Measurements from ENCODE around the gene UBE3C.
"Not testable (repeated sequence)": the region's sequence is repeated elsewhere in the genome, so short reads cannot be mapped to it uniquely, and the experiment has no call there.

Gene UBE3C

GRCh38 chr7:157274094-157274634 is 135.4 kb downstream of the UBE3C start:
- FAIRE-seq, result not testable (repeated sequence)

DNA sequence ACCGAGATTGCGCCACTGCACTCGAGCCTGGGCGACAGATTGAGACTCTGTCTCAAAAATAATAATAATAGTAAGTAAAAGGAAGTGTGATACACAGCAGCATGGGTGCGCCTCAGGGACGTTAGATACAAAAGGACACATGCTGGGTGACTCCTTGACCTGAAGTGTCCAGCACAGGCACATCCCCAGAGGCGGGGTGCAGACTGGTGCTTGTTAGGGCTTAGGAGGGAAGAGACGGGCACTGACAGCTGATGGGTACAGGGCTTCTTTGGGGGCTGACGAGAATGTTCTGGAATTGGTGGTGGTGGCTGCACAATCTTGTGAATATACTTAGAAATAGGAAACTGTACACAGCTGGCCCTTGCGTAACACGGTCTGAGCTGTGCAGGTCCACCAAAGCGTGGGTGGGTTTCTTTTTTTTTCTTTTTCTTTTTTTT is 136.3 kb downstream of the UBE3C start:
- no peak for FAIRE-seq

GRCh38 chr7:157276091-157276561 is 137.4 kb downstream of the UBE3C start:
- no peak for FAIRE-seq

GRCh38 chr7:157276731-157277562 is 138.2 kb downstream of the UBE3C start:
- no peak for FAIRE-seq

DNA sequence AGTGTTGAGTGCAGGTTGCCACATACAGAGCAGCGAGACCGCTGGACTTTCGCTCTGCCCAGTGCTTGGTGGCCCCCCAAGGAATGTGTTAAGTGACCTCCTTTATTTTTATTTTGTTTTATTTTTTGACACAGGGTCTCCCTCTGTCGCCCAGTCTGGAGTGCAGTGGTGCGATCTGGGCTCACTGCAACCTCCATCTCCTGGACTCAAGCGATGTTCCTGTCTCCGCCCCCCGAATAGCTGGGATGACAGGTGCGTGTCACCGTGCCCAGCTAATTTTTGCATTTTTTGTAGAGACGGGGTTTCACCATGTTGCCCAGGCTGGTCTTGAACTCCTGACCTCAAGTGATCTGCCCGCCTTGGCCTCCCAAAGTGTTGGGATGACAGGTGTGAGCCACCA is 138.8 kb downstream of the UBE3C start:
- FAIRE-seq, result not testable (repeated sequence)

DNA sequence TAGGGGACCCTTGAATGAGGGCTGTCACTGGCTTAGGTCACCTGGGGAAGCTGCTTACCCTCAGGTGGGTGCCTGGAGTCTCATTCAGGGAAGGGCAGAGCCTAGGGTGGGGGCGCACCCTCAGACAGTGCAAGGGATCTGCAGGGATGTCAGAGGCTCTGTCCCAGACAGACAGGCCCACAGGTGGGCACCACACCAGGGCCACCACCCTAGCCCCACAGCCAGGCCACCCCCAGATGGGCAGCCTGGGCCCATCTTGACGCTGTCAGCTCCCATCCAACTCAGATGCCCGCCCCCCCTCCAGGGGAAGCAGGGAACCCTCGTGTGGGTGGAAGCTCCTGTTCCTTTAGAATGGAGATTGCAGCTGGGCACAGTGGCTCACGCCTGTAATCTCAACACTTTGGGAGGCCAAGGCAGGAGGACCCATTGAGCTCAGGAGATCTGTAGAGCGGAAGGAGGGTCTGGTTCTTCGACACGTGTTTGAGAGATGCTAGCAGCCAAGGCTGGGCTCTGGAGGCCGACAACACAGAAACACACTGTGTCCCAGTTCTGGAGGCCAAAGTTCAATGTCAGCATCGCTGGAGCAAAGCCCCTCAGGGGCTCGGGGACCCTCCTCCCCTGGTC is 139.6 kb downstream of the UBE3C start:
- FAIRE-seq, result no peak

DNA sequence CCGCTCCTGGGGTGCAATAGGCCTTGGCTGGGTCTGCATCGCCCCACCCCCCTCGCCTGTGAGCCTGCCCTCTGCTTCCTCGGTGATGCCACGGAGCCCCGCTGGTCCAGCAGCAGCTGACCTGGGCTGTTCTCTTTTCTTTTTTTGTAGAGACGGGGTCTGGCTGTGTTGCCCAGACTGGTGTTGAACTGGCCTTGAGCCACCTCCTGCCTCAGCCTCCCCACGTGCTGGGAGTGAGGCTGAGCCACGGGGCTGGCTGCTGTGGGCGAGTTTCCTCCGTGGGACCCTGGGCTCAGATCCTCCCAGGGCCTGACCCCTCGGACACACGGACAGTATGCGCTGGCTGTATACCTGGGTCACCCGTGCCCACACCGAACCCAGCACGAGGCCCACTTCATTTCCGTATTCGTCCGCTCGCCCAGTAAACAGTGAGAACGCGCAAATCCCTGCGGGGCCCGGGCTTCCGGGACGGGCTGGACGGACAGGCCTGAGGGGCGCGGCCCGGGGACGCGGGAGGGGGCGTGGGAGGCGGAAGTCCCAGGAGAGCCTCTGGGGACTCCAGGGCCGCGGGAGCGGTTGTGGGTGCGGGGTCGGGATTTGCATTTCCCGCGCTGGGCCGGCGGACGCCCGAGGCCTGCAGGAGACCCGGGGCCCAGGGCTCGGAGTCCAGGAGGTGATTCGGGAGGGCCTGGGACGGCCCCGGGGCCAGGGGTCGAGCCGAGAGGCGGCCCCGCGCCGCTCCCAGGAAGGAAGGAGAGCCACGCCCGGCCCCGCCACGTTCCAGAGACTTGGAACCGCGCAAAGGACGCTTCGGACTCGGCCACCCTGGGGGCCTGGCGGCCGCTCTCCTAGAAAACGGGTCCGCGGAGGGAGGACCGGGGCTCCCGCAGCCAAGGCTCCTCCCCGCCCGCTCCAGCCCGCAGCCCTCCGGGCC is 140.3 kb downstream of the UBE3C start:
- FAIRE-seq, result no peak

DNA sequence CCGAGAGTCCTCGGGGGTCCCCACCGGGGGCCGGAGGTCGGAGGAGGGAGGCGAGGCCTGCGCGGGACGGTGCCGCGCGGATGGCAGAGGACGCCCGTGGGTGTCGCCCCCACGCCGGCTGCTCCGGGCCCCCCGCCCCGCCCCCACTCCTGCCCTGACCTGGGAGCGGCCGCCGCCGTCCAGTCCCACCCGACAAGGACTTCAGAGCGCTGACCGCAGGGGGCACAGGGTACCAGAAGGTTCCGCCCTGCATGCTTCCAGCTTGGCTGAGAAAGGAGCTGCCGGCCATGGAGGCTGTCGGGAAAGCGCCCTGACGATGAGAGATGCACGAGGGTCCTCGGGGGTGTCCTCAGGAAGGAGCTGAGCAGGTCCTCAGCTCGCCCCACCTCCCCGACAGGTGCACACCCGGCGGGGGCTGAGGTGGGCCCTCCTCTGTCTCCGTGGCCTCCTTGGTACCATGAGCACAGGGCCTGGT is 141.1 kb downstream of the UBE3C start:
- FAIRE-seq, result no peak

DNA sequence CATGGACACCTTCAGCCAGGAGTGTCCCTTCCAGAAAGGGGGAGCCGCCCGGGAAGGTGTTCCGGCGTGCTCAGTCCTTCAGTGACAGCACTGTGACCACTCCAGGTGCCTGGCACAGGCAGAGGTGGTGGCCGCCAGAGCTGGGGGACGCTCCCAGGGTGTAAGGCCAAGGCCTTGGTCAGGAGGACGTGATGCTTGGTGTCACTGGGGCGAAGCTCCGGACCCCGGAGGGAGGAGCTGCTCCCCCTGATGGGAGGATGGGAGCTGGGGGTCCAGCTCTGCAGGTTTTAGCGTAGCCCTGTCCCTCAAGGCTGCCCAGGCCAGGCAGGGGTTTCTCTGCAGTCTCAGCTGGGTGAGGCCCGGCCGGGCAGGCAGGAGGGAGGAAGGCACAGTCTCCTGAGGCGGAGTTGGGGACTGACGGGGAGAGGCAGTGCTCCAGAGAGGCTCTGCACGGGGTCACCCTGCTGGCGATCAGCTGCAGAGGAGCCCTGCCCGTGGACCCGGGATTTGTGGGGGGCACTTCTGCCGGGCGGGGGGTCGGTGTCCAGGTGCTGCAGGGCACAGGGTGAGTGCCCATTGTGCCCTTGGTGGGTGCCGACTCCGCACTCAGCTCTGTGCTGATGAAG is 141.6 kb downstream of the UBE3C start:
- FAIRE-seq, result no peak

DNA sequence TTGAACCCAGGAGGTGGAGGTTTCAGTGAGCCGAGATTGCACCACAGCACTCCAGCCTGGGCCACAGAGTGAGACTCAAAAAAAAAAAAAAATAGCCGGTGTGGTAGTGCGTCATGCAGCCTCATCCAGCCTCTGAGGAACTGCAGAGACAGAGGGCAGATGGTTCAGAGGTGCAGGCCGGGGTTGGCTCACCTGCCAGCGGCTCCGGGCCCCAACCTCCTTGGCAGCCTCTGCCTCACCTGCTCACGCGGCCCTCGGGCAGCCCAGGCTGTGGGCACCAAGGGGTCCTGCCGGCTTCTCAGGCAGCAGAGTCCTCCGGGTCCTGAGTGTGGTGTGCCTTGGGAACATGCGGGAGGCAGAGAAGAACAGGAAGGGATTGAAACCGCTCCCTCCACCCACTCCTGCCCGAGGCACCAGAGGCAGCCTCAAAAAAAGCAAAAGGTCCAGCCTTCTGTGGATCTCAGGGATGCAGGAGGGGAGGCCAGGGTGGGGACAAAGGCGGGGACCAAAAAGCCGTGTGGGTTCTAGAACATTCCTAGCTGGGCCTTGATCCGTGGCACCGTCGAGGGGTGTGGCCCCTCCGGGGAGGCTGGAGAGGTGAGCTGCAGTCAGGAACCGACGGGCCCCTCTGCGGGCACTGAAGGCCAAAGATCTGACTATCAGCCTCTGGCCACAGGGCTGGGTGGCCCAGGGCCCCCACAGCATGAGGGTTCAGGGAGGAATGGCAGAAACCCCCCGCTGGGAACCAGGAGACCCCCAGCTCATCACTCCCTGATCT is 142.7 kb downstream of the UBE3C start:
- no peak for FAIRE-seq

GRCh38 chr7:157282141-157282801 is 143.5 kb downstream of the UBE3C start:
- FAIRE-seq, result no peak

GRCh38 chr7:157284229-157285014 is 145.7 kb downstream of the UBE3C start:
- no peak for FAIRE-seq

DNA sequence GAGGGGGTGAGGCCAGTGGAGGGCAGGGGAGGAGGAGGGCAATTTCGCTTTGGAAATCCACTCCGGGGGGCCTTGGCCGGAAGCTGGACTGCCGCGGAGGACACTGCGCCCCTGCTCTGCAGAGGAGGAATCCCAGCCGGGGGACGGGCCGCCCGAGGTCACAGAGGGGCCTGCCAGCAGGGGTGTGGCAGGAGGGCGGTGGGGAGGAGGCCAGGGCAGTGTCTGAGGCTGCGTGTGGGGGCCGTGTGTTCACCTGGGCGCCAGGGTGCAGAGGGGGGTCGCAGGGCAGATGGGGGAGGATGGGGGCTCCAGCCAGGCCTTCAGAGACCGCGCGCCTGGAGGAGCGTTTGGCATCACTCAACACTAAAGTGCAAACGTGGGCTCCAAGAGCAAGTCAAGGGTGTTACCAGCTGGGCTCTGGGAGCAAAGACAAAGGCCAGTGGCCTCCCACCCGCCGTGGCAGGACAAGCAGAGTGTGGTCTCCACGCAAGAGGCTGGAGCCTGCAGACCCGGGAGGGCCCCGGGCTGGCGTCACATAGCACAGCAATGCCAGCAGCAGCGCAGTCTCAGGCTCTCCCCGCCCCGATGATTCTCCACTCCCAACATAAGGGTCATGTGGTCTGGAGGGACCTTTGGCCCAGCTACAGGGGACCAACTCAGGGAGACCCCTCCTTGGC is 152.8 kb downstream of the UBE3C start:
- no peak for FAIRE-seq

DNA sequence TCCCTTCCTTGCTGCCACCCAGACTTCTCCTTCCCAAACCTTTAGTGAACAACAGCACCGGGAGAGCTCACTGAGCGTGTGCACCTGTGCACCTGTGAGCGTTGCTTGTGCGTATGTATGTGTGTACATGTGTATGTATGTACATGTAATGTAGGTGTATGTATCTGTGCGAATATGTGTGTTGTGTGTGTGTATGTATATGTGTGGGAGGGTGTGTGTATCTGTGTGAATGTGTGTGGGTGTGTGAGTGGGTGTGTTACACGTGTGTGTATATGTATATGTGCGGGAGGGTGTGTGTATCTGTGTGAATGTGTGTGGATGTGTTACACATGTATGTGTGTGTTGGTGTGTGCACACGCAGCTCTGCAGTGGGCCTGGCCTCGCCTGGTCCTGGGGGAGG is 153.5 kb downstream of the UBE3C start:
- FAIRE-seq, result no peak

DNA sequence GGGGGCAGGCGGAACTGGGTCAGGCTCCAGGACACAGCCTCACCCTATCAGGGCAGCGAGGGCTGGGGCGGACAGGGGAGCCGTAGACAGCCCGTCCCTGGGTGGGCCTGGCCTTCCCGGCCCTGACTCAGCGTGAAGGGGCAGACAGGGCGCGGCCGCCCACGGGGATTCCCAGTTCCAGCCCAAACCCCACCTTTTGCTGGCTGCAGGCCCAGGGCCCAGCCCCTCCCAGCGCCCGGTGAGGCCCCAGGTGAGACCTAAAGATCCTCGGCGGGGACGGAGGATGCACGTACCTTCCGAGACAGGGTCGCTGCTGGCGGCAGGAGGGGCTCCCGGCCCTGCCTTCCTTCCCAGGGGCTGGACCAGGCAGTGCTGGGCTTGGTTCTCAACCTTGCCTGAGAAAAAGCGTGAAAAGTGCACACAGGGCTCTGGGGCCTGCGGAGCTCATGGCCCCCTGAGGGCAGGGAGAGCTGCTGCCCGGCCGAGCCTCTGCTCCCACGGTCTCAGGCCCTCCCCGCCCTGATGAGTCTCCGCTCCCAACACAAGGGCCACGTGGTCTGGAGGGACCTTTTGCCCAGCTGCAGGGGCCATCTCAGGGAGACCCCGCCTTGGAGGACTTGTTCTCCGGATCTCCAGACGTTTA is 154.2 kb downstream of the UBE3C start:
- no peak for FAIRE-seq

GRCh38 chr7:157293413-157293788 is 154.7 kb downstream of the UBE3C start:
- FAIRE-seq, result no peak

DNA sequence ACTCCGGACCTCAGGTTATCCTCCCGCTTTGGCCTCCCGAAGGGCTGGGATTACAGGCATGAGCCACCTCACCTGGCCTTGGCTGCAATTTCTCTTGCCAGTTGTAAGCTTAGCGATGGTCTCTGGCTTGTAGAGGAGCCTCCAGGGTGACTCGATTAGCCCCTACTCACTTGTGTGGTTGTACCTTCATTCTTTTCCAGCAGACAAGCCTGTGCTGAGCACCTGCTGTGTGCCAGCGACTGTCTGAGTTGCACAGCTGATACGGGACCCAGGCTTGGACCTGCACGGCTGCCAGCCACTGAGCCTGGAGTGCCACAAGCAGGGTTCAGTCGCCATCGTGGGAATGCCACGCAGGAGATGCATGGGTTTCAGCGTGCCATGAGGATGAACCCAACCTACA is 156.0 kb downstream of the UBE3C start:
- no peak for FAIRE-seq

DNA sequence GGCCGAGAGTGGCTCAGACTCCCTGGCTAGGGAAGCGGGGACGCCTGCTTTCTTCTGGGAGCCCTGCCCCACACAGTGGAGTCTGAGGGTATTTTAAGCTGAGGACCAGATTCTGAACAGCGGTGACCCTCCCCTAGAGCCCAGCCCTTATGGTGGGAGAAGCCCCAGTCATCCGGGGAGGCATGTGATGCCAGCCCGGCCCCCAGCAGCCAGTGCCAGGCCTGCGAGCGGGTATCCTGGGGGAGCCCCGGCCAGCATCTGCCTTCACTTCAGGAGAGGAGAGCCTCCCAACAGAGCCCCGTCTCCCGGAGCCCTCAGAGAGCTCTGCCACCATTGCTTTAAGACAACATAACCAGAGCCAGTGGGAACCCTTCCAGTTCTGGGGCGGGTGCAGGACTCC is 156.6 kb downstream of the UBE3C start:
- FAIRE-seq, result no peak

- no peak for FAIRE-seq
Measured at GRCh38 chr7:157297185-157297584, 158.5 kb downstream of the UBE3C start.
